D721Med (cell line): ENCODE results near the gene ZPLD1.

Source experiments
- DNase-seq: peaks from one replicate; pipeline ENCODE4 v3.0.0; 2011; ENCODE audit warnings: low spot score; ENCODE audit not compliant: insufficient read length
- FAIRE-seq: peaks from 2 replicates; lab custom pipeline; 2011; peaks lifted over from hg19 to GRCh38; lab: Jason Lieb, UNC
- CTCF ChIP-seq: IDR thresholded peaks from 2 replicates; pipeline ENCODE4 v1.5.1; 2012; ENCODE audit warnings: mild to moderate bottlenecking, control low read depth; ENCODE audit not compliant: insufficient read depth; ENCODE audit errors: missing control alignments

The ZPLD1 gene

GRCh38 chr3:102434715-102435114 is at the start of gene ZPLD1:
Gene ZPLD1, plus strand, starts transcription at chr3:102435015. Its CDS starts 3,473 bp downstream, at chr3:102438488.
- DNase-seq (no peak), FAIRE-seq (no peak)
- no peak for TF ChIP-seq CTCF

GRCh38 chr3:102390171-102390864 is 44.5 kb upstream of the ZPLD1 start:
- DNase-seq, result no peak

GRCh38 chr3:102390916-102391315 is 43.9 kb upstream of the ZPLD1 start:
- no peak for DNase-seq
- TF ChIP-seq CTCF, result no peak
- no peak for FAIRE-seq

More at GRCh38 chr3:102390171-102390864, 44.5 kb upstream of the ZPLD1 start:
- no peak for FAIRE-seq
- no peak for TF ChIP-seq CTCF

- FAIRE-seq (no peak), DNase-seq (no peak)
- no peak for TF ChIP-seq CTCF
Observed at GRCh38 chr3:102391491-102391890, 43.3 kb upstream of the ZPLD1 start.

GRCh38 chr3:102394517-102394916 is 40.3 kb upstream of the ZPLD1 start:
- DNase-seq, result no peak
- FAIRE-seq, result no peak
- no peak for TF ChIP-seq CTCF

GRCh38 chr3:102398176-102398575 is 36.6 kb upstream of the ZPLD1 start:
- no peak for TF ChIP-seq CTCF
- DNase-seq (no peak), FAIRE-seq (no peak)

GRCh38 chr3:102398666-102399065 is 36.1 kb upstream of the ZPLD1 start:
- DNase-seq, result no peak
- no peak for FAIRE-seq
- TF ChIP-seq CTCF, result no peak
